B cell (primary cell): ENCODE measurements around the gene LRRC8D. TPM values are rescaled to one million over a fixed set of nuclear protein-coding genes. Genes with fewer than 3 reads are reported as not detected.

Experiments used
- ATAC-seq: fragments of 200-7000 bp; cut with Tn5 transposase; one replicate; pipeline ENCODE4 v1.10.0; 2021; ENCODE audit warnings: low read depth, mild to moderate bottlenecking, moderate number of reproducible peaks, moderate library complexity
- CTCF ChIA-PET: fragments of 350-600 bp; sonication (Branson Sonifier 250); formaldehyde crosslinking; loops from one replicate; lab custom pipeline; 2021; ENCODE audit warnings: antibody characterized with exemption, inconsistent platforms; lab: Charles Lee
- POLR2A ChIA-PET: fragments of 350-600 bp; sonication (Branson Sonifier 250); formaldehyde crosslinking; loops from one replicate; lab custom pipeline; 2021; ENCODE audit warnings: antibody characterized with exemption; lab: Charles Lee
- DNase-seq: peaks from one replicate; pipeline ENCODE4 v3.0.0; 2013
- H2AFZ ChIP-seq: 2 replicates; pipeline ENCODE4 v1.6.1; 2012; ENCODE audit warnings: mild to moderate bottlenecking, low read depth, low read length; ENCODE audit not compliant: insufficient read depth, poor library complexity, severe bottlenecking
- H3K27ac ChIP-seq, 2 donors: 1 replicate in 1 of 2; 2 replicates in 1 of 2; pipeline ENCODE4 v1.5.1; 2012 to 2013; ENCODE audit warnings: low read length in 2 of 2, mild to moderate bottlenecking in 2 of 2, moderate library complexity in 1 of 2
- H3K27me3 ChIP-seq, 4 experiments: fragments of 200-600 bp in 1 of 4; sonication (generic) in 1 of 4; replicated peaks in 1 of 4; 1 replicate in 2 of 4; 2 replicates in 2 of 4; pipeline versions ENCODE4 v1.6.1 to v1.7.0; 2013 to 2016; ENCODE audit warnings: low read length in 3 of 4, mild to moderate bottlenecking in 2 of 4, mixed read lengths in 1 of 4, moderate library complexity in 1 of 4; ENCODE audit not compliant: insufficient read depth in 4 of 4, control insufficient read depth in 3 of 4; ENCODE audit errors: control extremely low read depth in 1 of 4
- H3K36me3 ChIP-seq, 2 experiments: replicated peaks in 1 of 2; 1 replicate in 1 of 2; 2 replicates in 1 of 2; pipeline versions ENCODE4 v1.6.1 to v1.7.1; 2013; ENCODE audit warnings: low read length in 1 of 2; ENCODE audit not compliant: insufficient read depth in 2 of 2, control insufficient read depth in 1 of 2; ENCODE audit errors: control extremely low read depth in 1 of 2, extremely low read depth in 1 of 2
- H3K4me1 ChIP-seq, 2 donors: fragments of 200-600 bp in 1 of 2; sonication (generic) in 1 of 2; 1 replicate in 1 of 2; 2 replicates in 1 of 2; pipeline versions ENCODE4 v1.5.1 to v1.6.1; 2013 to 2017; ENCODE audit warnings: low read length in 2 of 2; ENCODE audit not compliant: control insufficient read depth in 2 of 2, insufficient read depth in 2 of 2
- H3K4me2 ChIP-seq: replicated peaks from 2 replicates; pipeline ENCODE3; 2012; ENCODE audit warnings: mild to moderate bottlenecking, low read depth, low read length; ENCODE audit not compliant: poor library complexity, severe bottlenecking
- H3K4me3 ChIP-seq, 5 experiments: fragments of 200-600 bp in 1 of 5; sonication (generic) in 1 of 5; 1 replicate in 3 of 5; 2 replicates in 2 of 5; pipeline versions ENCODE4 v1.5.1 to v1.7.0; 2011 to 2016; ENCODE audit warnings: low read length in 4 of 5, mild to moderate bottlenecking in 4 of 5, low read depth in 2 of 5, control low read depth in 1 of 5, moderate library complexity in 1 of 5; ENCODE audit not compliant: insufficient read depth in 1 of 5; ENCODE audit errors: control extremely low read depth in 1 of 5, extremely low read depth in 1 of 5
- H3K79me2 ChIP-seq: fragments of 200-600 bp; sonication (generic); one replicate; pipeline ENCODE4 v1.6.0; 2016; ENCODE audit warnings: low read length; ENCODE audit not compliant: control insufficient read depth, insufficient read depth
- H3K9ac ChIP-seq: fragments of 200-600 bp; sonication (generic); 2 replicates; pipeline ENCODE4 v1.6.1; 2017; ENCODE audit warnings: mild to moderate bottlenecking, low read length, moderate library complexity
- H3K9me3 ChIP-seq, 3 donors: one replicate each; pipeline versions ENCODE4 v1.6.1 to v1.7.1; 2013; ENCODE audit warnings: low read length in 2 of 3; ENCODE audit not compliant: control insufficient read depth in 2 of 3, insufficient read depth in 1 of 3; ENCODE audit errors: control extremely low read depth in 1 of 3
- H4K20me1 ChIP-seq: 2 replicates; pipeline ENCODE4 v1.6.0; 2012; ENCODE audit warnings: mild to moderate bottlenecking, low read length; ENCODE audit not compliant: insufficient read depth, control insufficient read depth, poor library complexity, severe bottlenecking
- H3K27ac Mint-ChIP-seq: one replicate; pipeline ENCODE4 v1.8.0; 2021; ENCODE audit warnings: mixed read lengths
- H3K27me3 Mint-ChIP-seq: one replicate; pipeline ENCODE4 v1.8.0; 2021; ENCODE audit warnings: mixed read lengths
- H3K4me1 Mint-ChIP-seq: one replicate; pipeline ENCODE4 v1.8.0; 2021; ENCODE audit warnings: mixed read lengths
- H3K4me3 Mint-ChIP-seq: one replicate; pipeline ENCODE4 v1.8.0; 2021; ENCODE audit warnings: mixed read lengths
- H3K9me3 Mint-ChIP-seq: one replicate; pipeline ENCODE4 v1.8.0; 2022; ENCODE audit warnings: mixed read lengths; ENCODE audit not compliant: insufficient read depth
- EZH2 ChIP-seq: IDR thresholded peaks from 2 replicates; pipeline ENCODE4 v1.6.1; 2012; ENCODE audit warnings: borderline replicate concordance, low read depth, mild to moderate bottlenecking, moderate library complexity, low read length; ENCODE audit not compliant: insufficient read depth, poor library complexity, severe bottlenecking
- WGBS: methylation state at CpG from one replicate; pipeline ENCODE4 v1.1.5; 2013; ENCODE audit warnings: missing lambda C conversion rate; ENCODE audit not compliant: insufficient coverage; 5-methylcytosine and 5-hydroxymethylcytosine counted together
- intact Hi-C: fragments of 100-400 bp; cut with micrococcal nuclease; formaldehyde crosslinking; loops from one replicate; pipeline ENCODE4 v1.10.0; 2022
- polyA plus RNA-seq: library from polyadenylated mRNA; depleted of rRNA; stranded (reverse); fragments of >200 nt; gene quantifications from 2 replicates; pipeline ENCODE4 v1.2.3, GENCODE V29; 2012
- total RNA-seq, 2 donors: library from RNA; stranded (reverse); fragments of 120-200 nt in 1 of 2; gene quantifications; 1 replicate in 1 of 2; 2 replicates in 1 of 2; pipeline versions ENCODE4 v1.2.3 to v1.2.4, GENCODE V29; 2013 to 2022
- TF ChIP-seq, protein P1 (sequence below): fragments of 200-600 bp; IDR thresholded peaks from one replicate; pipeline ENCODE4 v1.8.0; 2022; ENCODE audit warnings: antibody characterized with exemption, mild to moderate bottlenecking

Gene LRRC8D
- total and polyA plus RNA-seq, 2 donors (not counting 1 experiment from before 2014, with no cell fraction given), result 23.7 to 47.0 TPM

DNA sequence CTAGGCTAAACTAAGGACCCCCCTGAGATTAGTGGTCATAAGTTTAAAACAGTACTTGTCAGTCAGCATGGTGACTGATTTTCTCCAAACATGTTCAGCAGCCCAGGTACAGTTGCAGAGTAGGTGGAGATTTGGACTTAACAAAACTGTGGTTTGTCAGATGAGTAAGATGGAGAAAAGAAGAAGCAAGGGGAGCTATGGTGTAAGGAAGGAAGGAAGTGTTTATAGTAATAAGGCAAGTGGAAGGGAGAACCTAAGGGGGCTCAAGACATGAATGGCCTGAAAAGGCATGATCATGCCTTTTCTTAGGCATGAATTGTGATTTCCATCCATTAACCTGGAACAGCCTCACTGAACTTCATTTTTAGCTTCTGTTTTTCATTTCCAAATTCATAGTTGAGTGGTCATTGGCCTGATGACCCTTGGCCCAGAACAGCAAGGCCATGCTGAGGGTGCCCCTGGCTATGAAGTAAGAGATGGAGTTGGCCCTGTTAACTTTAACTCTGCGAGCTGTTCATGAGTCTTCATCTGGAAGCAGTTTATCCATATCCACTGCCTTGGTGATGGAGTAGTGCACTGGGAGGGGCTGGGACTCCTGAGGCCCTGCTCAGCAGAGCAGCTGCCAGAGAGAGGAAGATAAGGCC, 60.7 kb downstream of the LRRC8D start:
- DNase-seq (no peak), ATAC-seq (no peak)
- H2AFZ ChIP-seq, result no peak overlapping the region
- ChIA-PET POLR2A (interaction anchor here (0.5 kb wide), 1 partner anchor 54 kb away, joined by 7 read pairs; no protein-coding TSS in a partner anchor), CTCF (interaction anchor here (0.9 kb wide), 1 partner anchor 38 kb away, joined by 3 read pairs; no protein-coding TSS in a partner anchor)
- peaks cover 73% of the 10 kb centered on the region for H3K79me2 ChIP-seq
- H3K36me3 ChIP-seq, result peaks cover 14 to 17% of the 10 kb centered on the region in 2 experiments
- H3K4me1 ChIP-seq, result no peaks in the 10 kb centered on the region
- H3K4me2 ChIP-seq, result no peak overlapping the region
- H3K4me1 Mint-ChIP-seq, result peaks cover 1% of the 10 kb centered on the region
- H3K27me3 Mint-ChIP-seq, result no peaks in the 10 kb centered on the region
- no peak overlapping the region for H3K4me3 Mint-ChIP-seq
- no peak overlapping the region for H3K9ac ChIP-seq
- H3K27ac ChIP-seq, result no peak overlapping the region
- peaks cover 3% of the 10 kb centered on the region for H3K9me3 Mint-ChIP-seq
- H3K27me3 ChIP-seq, result no peaks in the 10 kb centered on the region
- H3K9me3 ChIP-seq, result peaks cover 1 to 12% (median 5%) of the 10 kb centered on the region in 3 donors
- intact Hi-C loops, result no loop called here
- WGBS, result 100% methylated on average over 1 of the region's 1 CpG
- H4K20me1 ChIP-seq, result peaks cover 27% of the 10 kb centered on the region
- TF ChIP-seq, protein P1, sequence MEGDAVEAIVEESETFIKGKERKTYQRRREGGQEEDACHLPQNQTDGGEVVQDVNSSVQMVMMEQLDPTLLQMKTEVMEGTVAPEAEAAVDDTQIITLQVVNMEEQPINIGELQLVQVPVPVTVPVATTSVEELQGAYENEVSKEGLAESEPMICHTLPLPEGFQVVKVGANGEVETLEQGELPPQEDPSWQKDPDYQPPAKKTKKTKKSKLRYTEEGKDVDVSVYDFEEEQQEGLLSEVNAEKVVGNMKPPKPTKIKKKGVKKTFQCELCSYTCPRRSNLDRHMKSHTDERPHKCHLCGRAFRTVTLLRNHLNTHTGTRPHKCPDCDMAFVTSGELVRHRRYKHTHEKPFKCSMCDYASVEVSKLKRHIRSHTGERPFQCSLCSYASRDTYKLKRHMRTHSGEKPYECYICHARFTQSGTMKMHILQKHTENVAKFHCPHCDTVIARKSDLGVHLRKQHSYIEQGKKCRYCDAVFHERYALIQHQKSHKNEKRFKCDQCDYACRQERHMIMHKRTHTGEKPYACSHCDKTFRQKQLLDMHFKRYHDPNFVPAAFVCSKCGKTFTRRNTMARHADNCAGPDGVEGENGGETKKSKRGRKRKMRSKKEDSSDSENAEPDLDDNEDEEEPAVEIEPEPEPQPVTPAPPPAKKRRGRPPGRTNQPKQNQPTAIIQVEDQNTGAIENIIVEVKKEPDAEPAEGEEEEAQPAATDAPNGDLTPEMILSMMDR, result no peak
- TF ChIP-seq EZH2, result no peak
- H3K27ac Mint-ChIP-seq, result no peak overlapping the region
- H3K4me3 ChIP-seq, result no peak overlapping the region

- H3K36me3 ChIP-seq, result peaks cover 14 to 17% of the 10 kb centered on the region in 2 experiments
- ChIA-PET CTCF (no interaction called here), POLR2A (no interaction called here)
- H3K4me3 ChIP-seq, result no peak overlapping the region
- intact Hi-C loops, result no loop called here
- no peak overlapping the region for H3K27ac ChIP-seq
- peaks cover 3% of the 10 kb centered on the region for H3K9me3 Mint-ChIP-seq
- peaks cover 1% of the 10 kb centered on the region for H3K4me1 Mint-ChIP-seq
- no peak overlapping the region for H3K4me3 Mint-ChIP-seq
- 100% methylated on average over 3 of the region's 6 CpGs for WGBS
- TF ChIP-seq, protein P1, result no peak
- TF ChIP-seq EZH2, result no peak
- no peaks in the 10 kb centered on the region for H3K27me3 Mint-ChIP-seq
- H3K27ac Mint-ChIP-seq, result no peak overlapping the region
- no peak overlapping the region for H3K9ac ChIP-seq
- H3K4me1 ChIP-seq, result no peaks in the 10 kb centered on the region
- H2AFZ ChIP-seq, result no peak overlapping the region
- no peak for DNase-seq
- peaks cover 1 to 12% (median 5%) of the 10 kb centered on the region in 3 donors for H3K9me3 ChIP-seq
- ATAC-seq, result no peak
- H3K79me2 ChIP-seq, result peaks cover 65% of the 10 kb centered on the region
- H3K4me2 ChIP-seq, result no peak overlapping the region
- H4K20me1 ChIP-seq, result peaks cover 27% of the 10 kb centered on the region
- no peaks in the 10 kb centered on the region for H3K27me3 ChIP-seq
Observed at GRCh38 chr1:89882348-89883029, 61.7 kb downstream of the LRRC8D start.
